Measurements from ENCODE around the gene GFPT1.

GFPT1 gene

GRCh38 chr2:69386789-69387734, at the start of gene GFPT1 (continued):
- TF ChIP-seq ZNF510 (tag by site-specific recombination; IDR thresholded peaks at IDR 0.05; ENCODE audit: insufficient replicate concordance) (no peak), ZNF274 (IDR thresholded peaks at IDR 0.05; ENCODE audit: low read length) (no peak), ZNF274 (tag by site-specific recombination; IDR thresholded peaks at IDR 0.05; ENCODE audit: borderline replicate concordance) (no peak), ZNF473 (tag by site-specific recombination; IDR thresholded peaks at IDR 0.05) (no peak), AEBP2 (tag by site-specific recombination; IDR thresholded peaks at IDR 0.05; ENCODE audit: borderline replicate concordance) (no peak), ZNF341 (tag by site-specific recombination; IDR thresholded peaks at IDR 0.05; ENCODE audit: low read depth) (no peak; the same call in 1 of the 2 replicates), ZNF324 (tag by site-specific recombination; IDR thresholded peaks at IDR 0.05) (no peak), ZNF529 (tag by site-specific recombination; IDR thresholded peaks at IDR 0.05; ENCODE audit: insufficient replicate concordance) (no peak), KLF1 (tag by site-specific recombination; IDR thresholded peaks at IDR 0.05) (peak; percentile 47; the same call in 1 of the 2 replicates), PRDM2 (tag by site-specific recombination; IDR thresholded peaks at IDR 0.05; ENCODE audit: borderline replicate concordance) (no peak), ZBTB49 (tag by site-specific recombination; IDR thresholded peaks at IDR 0.05; ENCODE audit: low read depth) (no peak), BCL11B (tag by site-specific recombination; IDR thresholded peaks at IDR 0.05; ENCODE audit: low read depth) (no peak), ZBTB44 (tag by site-specific recombination; IDR thresholded peaks at IDR 0.05) (0 out of 2 replicates have a peak, but pooled peaks have one; percentile 32), ZNF148 (tag by site-specific recombination; IDR thresholded peaks at IDR 0.05; ENCODE audit: borderline replicate concordance) (no peak), ZBTB1 (tag by site-specific recombination; IDR thresholded peaks at IDR 0.05) (no peak), ZNF677 (tag by site-specific recombination; IDR thresholded peaks at IDR 0.05) (no peak), KLF7 (tag by site-specific recombination; IDR thresholded peaks at IDR 0.05; ENCODE audit: borderline replicate concordance) (no peak), PRDM4 (tag by site-specific recombination; IDR thresholded peaks at IDR 0.05) (no peak), ZNF600 (tag by site-specific recombination; IDR thresholded peaks at IDR 0.05) (no peak), ZNF426 (tag by site-specific recombination; IDR thresholded peaks at IDR 0.05) (no peak), ZNF391 (tag by site-specific recombination; IDR thresholded peaks at IDR 0.05; ENCODE audit: borderline replicate concordance, low read depth) (no peak)

Measured in HEK293 (cell line).